Fibroblast of gingiva (primary cell): ENCODE data around the gene RAP1B.

Experiments used
- DNase-seq: peaks from one replicate; pipeline ENCODE4 v3.0.0-alpha.2; 2011; ENCODE audit warnings: low read depth

The RAP1B gene

DNA sequence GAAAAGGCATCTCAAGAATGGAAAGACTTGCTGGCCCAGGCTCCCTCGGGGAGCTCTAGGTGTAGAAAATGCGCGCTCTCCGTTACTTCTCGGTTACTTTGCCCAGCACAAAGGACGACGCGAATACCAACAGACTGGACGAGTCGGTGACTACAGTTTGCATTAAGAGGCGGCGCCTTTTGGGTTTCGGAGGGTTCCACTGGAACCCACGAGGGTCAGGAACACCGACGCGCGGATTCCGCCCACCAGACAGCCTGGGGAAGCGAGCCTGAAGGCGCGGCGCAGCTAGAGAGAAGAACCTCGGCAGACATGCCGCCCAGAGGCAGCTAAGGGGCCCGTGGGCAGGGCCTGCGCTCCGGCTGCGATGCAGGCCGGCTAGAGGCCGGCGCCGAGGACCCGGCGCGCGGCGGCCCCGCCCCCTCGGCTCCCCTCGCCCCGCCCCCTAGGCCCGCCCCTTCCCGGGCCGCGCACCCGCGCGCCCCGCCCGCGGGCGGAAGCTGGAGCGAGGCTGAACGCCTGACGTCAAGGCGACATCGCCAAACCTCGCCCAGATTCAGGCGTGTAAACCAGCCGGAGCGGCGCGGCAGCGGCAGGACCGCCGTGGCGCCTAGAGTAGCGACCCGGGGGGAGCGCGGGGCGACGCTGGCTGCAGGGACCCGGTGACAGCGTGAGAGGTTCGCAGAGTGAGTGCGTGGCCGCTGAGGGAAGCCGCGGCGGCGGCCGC lies at the start of gene RAP1B:
Gene RAP1B, plus strand, starts transcription at position 530 of the 724 bp plus-strand sequence. CDS start 37,826 bp downstream, outside the sequence.
- peak; percentile 89 for DNase-seq

DNA sequence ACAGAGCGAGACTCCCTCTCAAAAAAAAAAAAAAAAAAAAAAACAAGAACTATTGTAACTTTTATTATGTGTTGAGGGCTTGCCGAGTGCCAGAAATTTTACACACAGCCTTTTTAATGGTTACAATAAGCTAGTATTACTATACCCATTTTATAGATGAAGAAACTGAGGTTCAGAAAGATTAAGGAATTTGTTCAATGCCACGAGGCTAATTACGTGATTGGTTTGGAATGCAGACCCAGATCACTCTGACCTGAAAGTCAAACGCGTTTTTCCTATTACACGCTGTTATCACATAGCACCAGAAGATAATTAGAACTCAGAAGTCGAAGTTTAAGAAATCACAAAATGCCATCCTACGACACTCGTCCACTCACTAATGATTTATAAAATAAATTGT lies 48.9 kb upstream of the RAP1B start:
- DNase-seq: no peak

GRCh38 chr12:68564166-68564565 lies 46.5 kb upstream of the RAP1B start:
- no peak for DNase-seq

- DNase-seq: peak; percentile 92
Observed at GRCh38 chr12:68565391-68565903, 45.3 kb upstream of the RAP1B start.

DNA sequence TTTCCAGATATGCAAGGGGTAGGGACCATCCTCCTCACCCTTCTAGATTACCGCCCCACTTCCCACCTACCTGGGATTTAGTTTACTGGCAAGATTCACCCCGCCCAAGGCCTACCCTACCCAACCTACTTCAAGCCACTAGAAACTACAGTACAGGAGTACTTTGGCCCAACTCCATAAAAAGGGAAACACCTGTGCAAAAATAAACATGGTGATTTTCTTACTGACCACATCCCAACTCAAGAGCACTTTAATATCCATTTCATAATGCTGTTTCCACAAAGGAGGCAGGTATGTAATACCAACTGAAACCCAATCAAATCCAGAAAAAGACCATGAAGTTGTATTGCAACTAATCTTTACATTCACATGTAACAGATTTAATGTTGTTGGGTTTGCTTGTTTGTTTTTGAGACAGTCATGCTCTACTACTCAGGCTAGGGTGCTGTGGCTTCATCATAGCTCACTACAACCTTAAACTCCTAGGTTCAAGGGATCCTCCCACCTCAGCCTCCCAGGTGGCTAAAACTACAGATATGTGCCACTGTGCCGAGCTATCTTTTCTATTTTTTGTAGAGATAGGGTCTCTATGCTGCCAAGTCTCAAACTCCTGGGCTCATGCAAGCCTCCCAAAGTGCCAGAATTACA lies 41.7 kb upstream of the RAP1B start:
- DNase-seq: no peak

DNA sequence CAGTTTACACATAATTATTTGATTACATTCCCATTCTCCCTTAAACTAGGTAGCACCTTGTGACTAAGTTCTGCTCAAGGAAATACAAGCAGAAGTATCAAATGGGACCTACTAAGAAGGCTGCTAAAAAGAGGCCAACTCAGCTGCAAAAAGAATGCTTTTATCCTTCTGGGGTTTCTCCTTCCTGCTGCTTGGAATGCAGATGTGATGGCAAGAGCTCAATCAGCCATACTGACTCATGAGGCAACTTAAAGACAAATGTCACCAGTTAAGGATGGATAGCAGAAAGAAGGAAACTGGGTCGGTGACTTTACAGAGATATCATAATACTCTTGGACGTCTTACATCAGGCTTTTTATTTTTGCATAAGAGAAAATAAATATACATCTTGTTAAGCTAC lies 38.0 kb upstream of the RAP1B start:
- DNase-seq: no peak

GRCh38 chr12:68573406-68573805 lies 37.3 kb upstream of the RAP1B start:
- DNase-seq: no peak

DNA sequence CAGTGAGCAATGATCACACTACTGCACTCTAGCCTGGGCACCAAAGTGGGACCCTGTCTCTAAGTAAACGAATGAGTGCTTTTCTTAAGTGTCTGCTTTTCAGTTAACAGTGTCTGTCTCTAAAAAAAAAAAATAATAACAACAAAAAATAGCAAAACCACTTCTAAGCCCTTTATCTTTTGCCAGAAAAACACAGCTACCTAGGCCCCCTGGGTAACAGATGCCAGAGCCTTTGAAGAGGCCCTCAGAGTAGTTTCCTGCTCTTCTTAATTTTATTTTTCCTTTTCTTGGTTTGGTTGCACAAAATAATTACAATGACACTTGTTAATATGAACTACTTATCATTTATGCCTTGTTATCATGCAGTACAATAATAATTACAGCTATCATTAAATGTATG lies 32.8 kb upstream of the RAP1B start:
- DNase-seq: no peak

- no peak for DNase-seq
Observed at GRCh38 chr12:68578765-68579164, 31.9 kb upstream of the RAP1B start.

DNA sequence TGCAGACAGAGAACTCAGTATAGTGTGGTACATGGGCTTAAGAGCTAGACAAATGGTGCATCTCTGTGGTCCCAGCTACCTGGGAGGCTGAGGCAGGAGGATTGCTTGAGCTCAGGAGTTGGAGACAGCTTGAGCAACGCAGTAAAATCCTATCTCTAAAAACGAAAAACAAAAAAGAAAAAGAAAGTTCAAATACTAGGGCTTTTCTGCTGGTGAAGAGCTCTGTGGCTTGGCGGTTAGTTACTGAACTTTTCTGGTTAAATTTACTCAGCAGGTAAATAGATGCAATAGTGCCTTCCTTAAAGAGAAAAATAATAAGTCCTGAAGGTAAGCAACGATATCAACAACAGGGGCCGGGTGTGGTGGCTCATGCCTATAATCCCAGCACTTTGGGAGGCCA lies 31.4 kb upstream of the RAP1B start:
- DNase-seq: no peak

DNA sequence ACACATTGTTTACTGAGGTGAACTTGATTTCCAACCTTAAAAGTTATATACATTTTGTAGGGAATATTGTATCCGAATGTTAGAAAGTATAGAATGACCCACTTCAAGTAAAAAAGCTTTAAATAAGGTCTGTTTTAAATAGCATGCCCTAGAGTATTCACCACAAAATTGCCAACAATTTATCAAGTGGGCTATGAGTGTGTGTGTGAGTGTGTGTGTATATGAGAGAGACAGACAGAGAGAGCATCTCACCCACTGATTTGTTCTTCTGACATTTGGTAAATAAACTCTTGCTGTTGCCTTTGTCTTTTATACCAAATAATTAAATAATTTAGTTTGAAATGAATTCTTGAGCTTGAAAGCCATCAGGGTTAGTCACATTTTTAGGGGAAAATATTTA lies 29.8 kb upstream of the RAP1B start:
- DNase-seq: no peak

DNA sequence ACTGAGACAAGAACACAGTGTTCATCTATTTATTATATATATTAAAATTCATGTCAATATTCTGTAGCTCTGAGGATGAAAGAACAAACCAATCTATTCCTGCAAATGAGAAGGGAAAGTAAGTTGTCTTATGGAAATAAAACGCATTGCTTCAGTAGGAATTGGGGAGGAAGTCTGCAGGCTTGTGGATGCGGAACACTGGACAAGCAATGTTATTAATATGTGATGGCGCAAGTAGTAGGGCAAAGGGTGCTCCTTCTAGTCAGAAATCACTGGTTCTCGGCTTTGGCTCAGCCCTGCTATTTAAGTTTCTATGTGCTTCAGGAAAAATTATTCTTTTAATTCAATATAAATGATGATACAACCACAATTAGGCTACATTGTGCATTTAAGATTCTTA lies 28.8 kb upstream of the RAP1B start:
- DNase-seq: no peak

- no peak for DNase-seq
Observed at GRCh38 chr12:68585966-68586365, 24.7 kb upstream of the RAP1B start.

DNA sequence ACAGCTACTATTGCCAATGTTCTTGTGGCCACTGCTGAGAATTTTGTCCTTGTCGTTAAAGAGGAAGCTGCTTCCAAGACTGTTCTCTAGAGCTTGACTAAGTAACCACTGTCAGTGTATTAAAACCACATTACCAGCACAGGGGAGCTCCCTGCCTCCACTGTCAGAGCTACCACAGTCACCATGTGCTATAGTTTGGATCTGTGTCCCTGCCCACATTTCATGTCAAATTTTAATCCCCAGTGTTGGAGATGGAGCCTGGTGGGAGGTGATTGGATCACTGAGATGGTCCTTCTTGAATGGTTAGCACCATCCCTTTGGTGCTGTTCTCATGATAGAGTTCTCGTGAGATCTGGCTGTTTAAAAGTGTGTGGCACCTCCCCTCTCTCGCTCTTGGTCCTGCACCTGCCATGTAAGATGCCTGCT lies 23.2 kb upstream of the RAP1B start:
- DNase-seq: no peak

DNA sequence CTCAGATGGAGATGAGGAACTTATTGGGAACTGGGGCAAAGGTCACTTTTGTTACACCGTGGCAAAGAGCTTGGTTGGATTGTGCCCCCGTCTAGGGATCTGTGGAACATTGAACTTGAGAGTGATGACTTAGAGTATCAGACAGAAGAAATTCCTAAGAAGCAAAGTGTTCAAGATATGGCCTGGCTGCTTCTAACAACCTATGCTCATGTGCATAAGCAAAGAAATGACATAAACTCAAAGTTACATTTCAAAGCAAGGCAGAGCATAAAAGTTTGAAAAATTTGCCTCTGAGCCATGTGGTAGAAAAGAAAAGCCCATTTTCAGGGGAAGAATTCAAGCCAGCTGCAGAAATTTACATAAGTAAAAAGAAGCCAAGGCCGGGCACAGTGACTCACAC lies 21.5 kb upstream of the RAP1B start:
- DNase-seq: no peak

- DNase-seq: no peak
Observed at GRCh38 chr12:68591734-68592418, 18.8 kb upstream of the RAP1B start.

DNA sequence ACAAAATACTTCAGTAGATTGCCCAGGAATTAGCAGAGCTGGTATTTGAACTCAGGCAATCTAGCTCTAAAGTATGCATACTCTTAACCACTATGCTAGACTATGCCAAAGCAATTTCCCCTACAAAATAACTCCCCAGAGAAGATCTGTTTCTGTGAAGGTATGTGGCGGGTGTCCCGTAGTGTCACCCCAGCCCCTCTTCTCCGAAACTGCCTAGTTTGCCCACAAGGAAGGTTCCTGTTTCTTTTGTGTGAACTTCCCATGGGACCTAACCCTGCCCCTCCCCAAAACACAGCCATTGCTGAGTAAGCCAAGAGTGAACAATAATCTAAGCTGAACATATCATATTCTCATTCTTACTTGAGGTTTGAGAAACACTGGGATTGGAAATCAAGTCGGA lies 15.5 kb upstream of the RAP1B start:
- no peak for DNase-seq

DNA sequence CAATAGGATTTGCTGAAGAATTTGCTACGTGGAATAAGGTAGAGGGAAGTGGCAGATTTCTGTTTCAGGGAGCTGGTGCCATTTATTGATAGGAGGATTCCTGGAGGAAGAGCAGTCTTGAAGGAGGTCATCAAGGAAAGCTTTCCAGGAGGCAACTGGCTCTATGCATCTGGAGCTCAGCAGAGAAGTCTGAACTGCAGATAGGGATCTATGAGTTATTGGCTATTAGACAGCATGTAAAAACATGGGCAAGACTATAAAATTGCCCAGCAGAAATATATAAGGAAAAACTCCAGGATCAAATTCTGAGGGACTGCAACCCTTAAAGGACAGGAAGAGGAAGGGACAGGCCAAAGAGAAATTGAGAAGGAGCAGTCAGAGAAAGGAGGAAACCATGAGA lies 8.9 kb upstream of the RAP1B start:
- DNase-seq: no peak

DNA sequence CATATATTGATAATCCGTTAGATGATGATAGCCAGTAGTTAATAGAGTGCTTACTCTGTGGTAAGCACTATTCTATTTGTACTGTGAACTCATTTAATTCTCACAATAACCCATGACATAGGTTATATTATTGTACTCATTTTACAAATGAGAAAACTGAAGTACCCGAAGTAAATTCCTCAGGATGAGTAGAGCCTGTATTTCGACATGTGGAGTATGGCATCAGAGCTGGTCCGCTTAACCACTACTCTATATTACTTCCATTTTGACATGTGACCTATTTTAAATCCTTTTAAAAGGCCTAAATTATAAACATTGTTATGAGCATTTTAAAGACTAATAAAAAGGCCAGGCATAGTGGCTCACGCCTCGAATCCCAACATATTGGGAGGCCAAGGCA lies 8.0 kb upstream of the RAP1B start:
- no peak for DNase-seq

DNA sequence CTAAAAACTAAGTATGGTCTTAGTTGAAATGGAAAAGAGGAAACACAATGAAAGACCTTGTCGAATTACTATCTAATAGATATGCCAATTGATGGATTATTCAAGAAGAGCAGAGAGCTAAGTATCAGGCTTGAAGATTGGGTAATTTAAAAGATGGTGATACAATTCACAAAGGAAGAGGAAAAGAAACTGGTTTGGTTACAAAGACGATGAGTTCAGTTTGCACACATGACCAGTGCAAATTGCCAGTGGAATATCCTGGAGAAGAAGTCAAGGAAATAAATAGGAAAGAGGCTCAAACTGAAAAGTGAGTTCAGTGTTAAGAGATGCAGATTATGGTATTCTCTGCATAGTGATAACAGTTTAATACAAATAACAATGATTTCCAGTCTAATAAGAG lies 2.5 kb upstream of the RAP1B start:
- DNase-seq: no peak

DNA sequence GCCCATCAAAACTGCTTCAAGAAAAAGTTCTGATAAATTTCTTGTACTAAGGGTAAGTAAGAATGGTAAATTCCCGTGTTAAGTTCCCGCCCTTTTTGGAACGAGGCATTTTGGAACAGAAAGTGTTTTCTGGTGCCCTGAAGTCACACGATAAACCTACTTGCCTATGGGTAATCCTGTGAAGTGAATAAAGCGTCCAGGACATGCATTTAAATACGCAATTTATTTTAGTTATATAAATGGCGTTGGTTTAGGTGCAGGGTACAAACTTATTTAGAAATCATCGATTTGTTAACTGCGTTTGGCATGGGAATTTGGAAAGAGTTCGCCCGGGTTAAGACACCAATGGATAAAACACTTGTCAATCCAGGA lies 715 bp upstream of the RAP1B start:
- peak; percentile 36 for DNase-seq

DNA sequence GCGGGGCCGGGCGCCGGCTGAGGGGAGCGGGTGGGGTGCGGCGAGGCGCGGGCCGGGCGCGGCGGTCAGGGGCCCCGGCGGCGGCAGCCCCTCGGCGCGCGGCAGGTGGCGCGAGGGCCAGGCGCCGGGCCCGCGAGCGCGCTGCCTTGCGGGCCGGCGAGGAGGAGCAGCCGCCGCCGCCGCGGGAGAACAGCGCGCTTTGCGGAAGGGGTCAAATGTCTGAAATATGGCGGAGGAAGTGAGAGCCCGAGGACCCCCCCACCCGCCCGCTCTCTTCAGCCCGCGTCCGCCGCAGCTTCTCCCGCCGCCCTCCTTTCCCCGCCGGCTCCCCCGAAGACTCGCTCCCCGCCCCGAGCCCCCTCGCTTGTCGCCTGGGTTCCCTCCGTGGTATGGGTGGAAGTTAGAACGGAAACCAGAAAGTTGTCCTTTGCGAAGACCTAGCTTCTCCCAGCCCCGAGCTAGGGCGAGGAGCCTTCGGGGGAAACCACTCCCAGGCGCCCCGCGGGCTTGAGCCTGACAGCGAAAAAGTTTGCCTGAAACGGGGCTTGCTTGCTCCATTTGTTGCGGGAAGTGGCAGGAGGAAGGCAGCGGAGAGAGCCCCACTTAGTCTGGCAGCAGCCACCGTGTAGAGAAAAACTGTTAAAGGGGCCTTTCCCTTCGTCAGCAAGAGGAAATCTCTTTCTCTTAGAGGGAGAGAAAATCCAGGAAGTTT lies 551 bp downstream of the RAP1B start:
- DNase-seq: peak; percentile 81

DNA sequence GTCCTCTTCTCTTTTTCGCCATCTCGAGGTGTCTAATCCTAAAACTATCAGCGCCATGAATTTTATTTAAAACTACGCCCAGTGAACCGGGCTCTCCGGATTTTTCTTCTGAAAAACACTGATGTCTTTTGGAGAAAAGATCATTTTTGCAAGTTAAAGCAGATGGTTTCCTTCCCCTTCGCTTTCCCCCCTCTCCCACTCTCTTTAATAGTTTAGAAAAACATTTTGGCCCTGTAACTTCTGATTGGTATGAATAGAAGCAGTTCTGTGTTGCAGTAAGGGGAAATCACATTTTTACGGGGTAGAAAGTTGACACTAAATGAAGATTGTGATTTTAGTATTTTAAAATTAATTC lies 1.1 kb downstream of the RAP1B start:
- no peak for DNase-seq
